ENCODE measurements around the gene ATF6.

The ATF6 gene

GRCh38 chr1:161843156-161843555 lies 77.0 kb downstream of the ATF6 start:
- Histone ChIP-seq H3K36me3 (peaks cover 11% of the 10 kb centered on the region), H3K27ac (no peak overlapping the region), H3K27me3 (ENCODE audit: insufficient read depth, low read depth, severe bottlenecking) (no peaks in the 10 kb centered on the region), H3K9me3 (ENCODE audit: severe bottlenecking) (no peaks in the 10 kb centered on the region), H3K4me3 (ENCODE audit: low read depth, low read length) (no peak overlapping the region)
- TF ChIP-seq CTCF (IDR thresholded peaks at IDR 0.05; ENCODE audit: low read depth, low read length), result no peak
- DNase-seq, result no peak

- no peak for TF ChIP-seq CTCF (IDR thresholded peaks at IDR 0.05; ENCODE audit: low read depth, low read length)
- DNase-seq, result no peak
- Histone ChIP-seq H3K27me3 (ENCODE audit: insufficient read depth, low read depth, severe bottlenecking) (no peaks in the 10 kb centered on the region), H3K4me3 (ENCODE audit: low read depth, low read length) (no peak overlapping the region), H3K36me3 (peaks cover 11% of the 10 kb centered on the region), H3K9me3 (ENCODE audit: severe bottlenecking) (no peaks in the 10 kb centered on the region), H3K27ac (no peak overlapping the region)
These were observed 78.6 kb downstream of the ATF6 start for GRCh38 chr1:161844696-161845095.

GRCh38 chr1:161848676-161849075 lies 82.6 kb downstream of the ATF6 start:
- H3K4me3 ChIP-seq (ENCODE audit: low read depth, low read length), result no peak overlapping the region
- H3K36me3 ChIP-seq, result peaks cover 38% of the 10 kb centered on the region
- no peak for DNase-seq

GRCh38 chr1:161849518-161849917 lies 83.4 kb downstream of the ATF6 start:
- Histone ChIP-seq H3K27me3 (ENCODE audit: insufficient read depth, low read depth, severe bottlenecking) (no peaks in the 10 kb centered on the region), H3K27ac (no peak overlapping the region), H3K36me3 (peaks cover 46% of the 10 kb centered on the region), H3K9me3 (ENCODE audit: severe bottlenecking) (no peaks in the 10 kb centered on the region), H3K4me3 (ENCODE audit: low read depth, low read length) (no peak overlapping the region)
- no peak for TF ChIP-seq CTCF (IDR thresholded peaks at IDR 0.05; ENCODE audit: low read depth, low read length)
- DNase-seq, result no peak

More at GRCh38 chr1:161848676-161849075, 82.6 kb downstream of the ATF6 start:
- H3K27ac ChIP-seq, result no peak overlapping the region
- no peaks in the 10 kb centered on the region for H3K27me3 ChIP-seq (ENCODE audit: insufficient read depth, low read depth, severe bottlenecking)
- TF ChIP-seq CTCF (IDR thresholded peaks at IDR 0.05; ENCODE audit: low read depth, low read length), result no peak
- no peaks in the 10 kb centered on the region for H3K9me3 ChIP-seq (ENCODE audit: severe bottlenecking)

- TF ChIP-seq CTCF (IDR thresholded peaks at IDR 0.05; ENCODE audit: low read depth, low read length), result no peak
- H3K4me3 ChIP-seq (ENCODE audit: low read depth, low read length), result no peak overlapping the region
- H3K27ac ChIP-seq, result no peak overlapping the region
These were observed 89.1 kb downstream of the ATF6 start for GRCh38 chr1:161855260-161855659.

GRCh38 chr1:161858271-161858670 lies 92.2 kb downstream of the ATF6 start:
- H3K4me3 ChIP-seq (ENCODE audit: low read depth, low read length), result no peak overlapping the region
- peaks cover 26% of the 10 kb centered on the region for H3K36me3 ChIP-seq
- no peak for TF ChIP-seq CTCF (IDR thresholded peaks at IDR 0.05; ENCODE audit: low read depth, low read length)
- no peak overlapping the region for H3K27ac ChIP-seq
- H3K27me3 ChIP-seq (ENCODE audit: insufficient read depth, low read depth, severe bottlenecking), result no peaks in the 10 kb centered on the region
- no peaks in the 10 kb centered on the region for H3K9me3 ChIP-seq (ENCODE audit: severe bottlenecking)
- DNase-seq, result no peak

More at GRCh38 chr1:161855260-161855659, 89.1 kb downstream of the ATF6 start:
- H3K9me3 ChIP-seq (ENCODE audit: severe bottlenecking), result no peaks in the 10 kb centered on the region
- no peaks in the 10 kb centered on the region for H3K27me3 ChIP-seq (ENCODE audit: insufficient read depth, low read depth, severe bottlenecking)
- peaks cover 34% of the 10 kb centered on the region for H3K36me3 ChIP-seq
- DNase-seq, result no peak
